Astrocyte (in vitro differentiated cells and primary cell): ENCODE measurements around the gene IQGAP2. TPM values are rescaled to one million over a fixed set of nuclear protein-coding genes. Genes with fewer than 3 reads are reported as not detected.

Source experiments
- DNase-seq: peaks from one replicate; pipeline ENCODE4 v3.0.0-alpha.2; 2010; ENCODE audit warnings: low read depth
- FAIRE-seq: peaks from 2 replicates; lab custom pipeline; 2011; peaks lifted over from hg19 to GRCh38; lab: Jason Lieb, UNC
- H2AFZ ChIP-seq: 2 replicates; pipeline ENCODE4 v1.6.0; 2012; ENCODE audit warnings: low read depth, low read length, inconsistent platforms
- H3K27ac ChIP-seq: 2 replicates; pipeline ENCODE4 v1.5.1; 2011; ENCODE audit warnings: low read depth, low read length, inconsistent platforms
- H3K27me3 ChIP-seq: 2 replicates; pipeline ENCODE4 v1.6.0; 2011; ENCODE audit warnings: low read length, inconsistent platforms; ENCODE audit not compliant: insufficient read depth
- H3K36me3 ChIP-seq: 2 replicates; pipeline ENCODE4 v1.5.1; 2011; ENCODE audit warnings: low read length, inconsistent platforms; ENCODE audit not compliant: insufficient read depth
- H3K4me1 ChIP-seq: 2 replicates; pipeline ENCODE4 v1.5.1; 2011; ENCODE audit warnings: low read length, inconsistent platforms; ENCODE audit not compliant: insufficient read depth
- H3K4me2 ChIP-seq: 2 replicates; pipeline ENCODE4 v1.6.0; 2012; ENCODE audit warnings: low read length, inconsistent platforms
- H3K4me3 ChIP-seq: 2 replicates; pipeline ENCODE4 v1.5.1; 2011; ENCODE audit warnings: low read depth, mild to moderate bottlenecking, low read length, inconsistent platforms; ENCODE audit not compliant: insufficient read depth
- H3K79me2 ChIP-seq: 2 replicates; pipeline ENCODE4 v1.6.0; 2012; ENCODE audit warnings: mild to moderate bottlenecking, low read length, inconsistent platforms; ENCODE audit not compliant: insufficient read depth
- H3K9ac ChIP-seq: 2 replicates; pipeline ENCODE4 v1.6.0; 2012; ENCODE audit warnings: mild to moderate bottlenecking, low read length, inconsistent platforms
- H3K9me3 ChIP-seq: 2 replicates; pipeline ENCODE4 v1.5.1; 2012; ENCODE audit warnings: low read depth, mild to moderate bottlenecking, low read length, inconsistent platforms; ENCODE audit not compliant: insufficient read depth
- H4K20me1 ChIP-seq: 2 replicates; pipeline ENCODE4 v1.6.0; 2012; ENCODE audit warnings: low read length, inconsistent platforms; ENCODE audit not compliant: insufficient read depth
- H3K27ac Mint-ChIP-seq: one replicate; pipeline ENCODE4 v1.8.0; 2021; ENCODE audit warnings: mild to moderate bottlenecking, mixed read lengths; ENCODE audit not compliant: unreplicated experiment
- H3K27me3 Mint-ChIP-seq: one replicate; pipeline ENCODE4 v1.8.0; 2021; ENCODE audit warnings: low read depth, mixed read lengths; ENCODE audit not compliant: unreplicated experiment
- H3K36me3 Mint-ChIP-seq: one replicate; pipeline ENCODE4 v1.8.0; 2021; ENCODE audit warnings: low read depth, mixed read lengths; ENCODE audit not compliant: unreplicated experiment
- H3K4me1 Mint-ChIP-seq: one replicate; pipeline ENCODE4 v1.8.0; 2021; ENCODE audit warnings: low read depth, mixed read lengths; ENCODE audit not compliant: unreplicated experiment
- H3K4me3 Mint-ChIP-seq: one replicate; pipeline ENCODE4 v1.8.0; 2021; ENCODE audit warnings: mild to moderate bottlenecking, moderate library complexity, mixed read lengths; ENCODE audit not compliant: unreplicated experiment
- H3K9me3 Mint-ChIP-seq: one replicate; pipeline ENCODE4 v1.8.0; 2021; ENCODE audit warnings: mild to moderate bottlenecking, mixed read lengths; ENCODE audit not compliant: unreplicated experiment
- EZH2 ChIP-seq: IDR thresholded peaks from 2 replicates; pipeline ENCODE4 v1.6.1; 2012; ENCODE audit warnings: mild to moderate bottlenecking, low read length, inconsistent platforms; ENCODE audit not compliant: insufficient read depth
- total RNA-seq: library from RNA; stranded (reverse); gene quantifications from 2 replicates; pipeline ENCODE4 v1.2.1, GENCODE V29; 2021
- TF ChIP-seq, protein P1 (sequence below): IDR thresholded peaks from 2 replicates; pipeline ENCODE4 v1.5.1; 2011; ENCODE audit warnings: low read depth, mild to moderate bottlenecking, inconsistent platforms, low read length, moderate library complexity; ENCODE audit not compliant: insufficient read depth

IQGAP2 gene
- total RNA-seq, 1 donor from 2014 or later = 2.9 TPM

DNA sequence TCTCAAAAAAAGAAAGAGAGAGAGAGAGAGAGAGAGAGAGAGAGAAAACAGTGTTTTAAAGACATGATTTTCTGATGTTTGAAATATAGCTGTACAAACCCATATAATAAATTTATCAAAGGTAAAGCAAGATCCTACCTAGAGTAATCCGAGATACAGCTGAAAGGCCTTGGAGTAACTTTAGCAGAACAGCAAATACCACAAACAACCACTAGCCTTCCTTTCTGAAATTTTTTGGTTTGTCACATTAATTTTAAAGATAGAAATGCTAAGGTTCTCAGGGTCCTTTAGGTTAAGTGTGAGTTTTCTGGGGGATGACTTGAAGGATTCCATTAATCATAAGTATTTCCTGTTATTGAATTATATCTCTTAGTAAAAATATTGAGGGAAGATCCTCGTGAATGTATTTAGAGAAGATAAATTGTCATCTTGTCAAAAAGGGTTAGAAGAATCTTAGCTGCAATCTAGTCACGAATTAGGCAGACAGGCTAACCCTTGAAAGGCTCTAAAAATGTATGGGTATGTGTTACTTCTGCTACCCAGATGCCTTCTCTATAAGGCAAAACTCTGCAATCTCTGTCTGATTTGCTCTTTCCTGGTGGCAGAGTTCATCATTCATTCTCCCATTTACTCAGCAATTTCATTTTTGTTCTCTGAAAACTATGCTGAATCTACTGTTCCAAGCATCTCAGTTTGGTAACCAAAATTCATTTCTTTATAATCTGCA, 192.8 kb downstream of the IQGAP2 start:
- peaks cover 5% of the 10 kb centered on the region for H3K27me3 Mint-ChIP-seq
- no peaks in the 10 kb centered on the region for H3K36me3 ChIP-seq
- TF ChIP-seq EZH2 = no peak
- TF ChIP-seq, protein P1, sequence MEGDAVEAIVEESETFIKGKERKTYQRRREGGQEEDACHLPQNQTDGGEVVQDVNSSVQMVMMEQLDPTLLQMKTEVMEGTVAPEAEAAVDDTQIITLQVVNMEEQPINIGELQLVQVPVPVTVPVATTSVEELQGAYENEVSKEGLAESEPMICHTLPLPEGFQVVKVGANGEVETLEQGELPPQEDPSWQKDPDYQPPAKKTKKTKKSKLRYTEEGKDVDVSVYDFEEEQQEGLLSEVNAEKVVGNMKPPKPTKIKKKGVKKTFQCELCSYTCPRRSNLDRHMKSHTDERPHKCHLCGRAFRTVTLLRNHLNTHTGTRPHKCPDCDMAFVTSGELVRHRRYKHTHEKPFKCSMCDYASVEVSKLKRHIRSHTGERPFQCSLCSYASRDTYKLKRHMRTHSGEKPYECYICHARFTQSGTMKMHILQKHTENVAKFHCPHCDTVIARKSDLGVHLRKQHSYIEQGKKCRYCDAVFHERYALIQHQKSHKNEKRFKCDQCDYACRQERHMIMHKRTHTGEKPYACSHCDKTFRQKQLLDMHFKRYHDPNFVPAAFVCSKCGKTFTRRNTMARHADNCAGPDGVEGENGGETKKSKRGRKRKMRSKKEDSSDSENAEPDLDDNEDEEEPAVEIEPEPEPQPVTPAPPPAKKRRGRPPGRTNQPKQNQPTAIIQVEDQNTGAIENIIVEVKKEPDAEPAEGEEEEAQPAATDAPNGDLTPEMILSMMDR = no peak
- no peak overlapping the region for H2AFZ ChIP-seq
- no peak overlapping the region for H3K27ac Mint-ChIP-seq
- no peak overlapping the region for H3K4me2 ChIP-seq
- no peak for DNase-seq
- H4K20me1 ChIP-seq = no peaks in the 10 kb centered on the region
- H3K9me3 Mint-ChIP-seq = peaks cover 3% of the 10 kb centered on the region
- H3K4me1 ChIP-seq = no peaks in the 10 kb centered on the region
- H3K9me3 ChIP-seq = no peaks in the 10 kb centered on the region
- no peaks in the 10 kb centered on the region for H3K27me3 ChIP-seq
- no peaks in the 10 kb centered on the region for H3K36me3 Mint-ChIP-seq
- H3K4me1 Mint-ChIP-seq = no peaks in the 10 kb centered on the region
- no peak overlapping the region for H3K27ac ChIP-seq
- H3K79me2 ChIP-seq = no peaks in the 10 kb centered on the region
- no peak for FAIRE-seq
- no peak overlapping the region for H3K9ac ChIP-seq
- H3K4me3 ChIP-seq = no peak overlapping the region
- no peak overlapping the region for H3K4me3 Mint-ChIP-seq

DNA sequence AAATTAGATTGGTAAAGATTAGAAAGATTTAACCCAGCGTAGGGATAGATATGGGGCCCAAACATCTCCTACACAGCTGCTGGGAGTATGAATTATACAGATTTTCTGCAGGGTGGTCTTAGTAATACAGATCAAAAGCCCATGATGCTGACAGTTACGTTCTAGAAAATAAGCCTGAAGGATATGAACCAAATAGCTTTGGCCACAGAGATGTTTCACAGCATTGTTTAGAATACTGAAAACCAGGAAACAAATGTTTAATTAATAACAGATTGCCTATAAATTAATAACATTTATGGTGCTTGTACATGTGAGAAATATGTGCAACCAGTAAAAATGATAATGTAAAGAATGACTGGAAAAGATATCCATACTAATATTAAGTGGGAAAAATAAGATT, 195.4 kb downstream of the IQGAP2 start:
- FAIRE-seq = no peak
- Mint-ChIP-seq H3K9me3 (peaks cover 3% of the 10 kb centered on the region), H3K27ac (no peak overlapping the region), H3K4me3 (no peak overlapping the region), H3K4me1 (peaks cover 11% of the 10 kb centered on the region), H3K36me3 (no peaks in the 10 kb centered on the region), H3K27me3 (no peaks in the 10 kb centered on the region)
- no peak for DNase-seq
- Histone ChIP-seq H3K4me2 (no peak overlapping the region), H3K9ac (no peak overlapping the region), H3K27ac (no peak overlapping the region), H4K20me1 (no peaks in the 10 kb centered on the region), H3K36me3 (no peaks in the 10 kb centered on the region), H3K27me3 (no peaks in the 10 kb centered on the region), H3K4me1 (no peaks in the 10 kb centered on the region), H3K9me3 (no peaks in the 10 kb centered on the region), H2AFZ (no peak overlapping the region), H3K4me3 (no peak overlapping the region), H3K79me2 (no peaks in the 10 kb centered on the region)
- no peak for TF ChIP-seq EZH2
- TF ChIP-seq, protein P1 = no peak

DNA sequence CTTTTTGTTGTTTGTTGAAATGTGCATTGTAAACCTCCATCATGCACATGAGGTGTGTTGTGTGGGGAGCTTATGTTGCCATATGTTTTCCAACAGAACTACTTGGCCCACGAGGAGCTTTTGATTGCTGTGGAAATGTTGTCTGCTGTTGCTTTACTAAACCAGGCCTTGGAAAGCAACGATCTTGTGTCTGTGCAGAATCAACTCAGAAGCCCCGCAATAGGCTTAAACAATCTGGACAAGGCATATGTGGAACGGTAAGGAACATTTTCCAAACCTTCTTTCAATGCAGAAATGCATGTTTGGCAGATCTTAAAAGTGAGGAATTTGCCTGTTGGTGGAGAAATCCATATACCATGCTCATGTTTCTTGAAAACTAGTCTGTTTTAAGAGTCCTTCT, 197.6 kb downstream of the IQGAP2 start:
- Histone ChIP-seq H3K79me2 (no peaks in the 10 kb centered on the region), H3K4me1 (peaks cover 7% of the 10 kb centered on the region), H3K4me3 (no peak overlapping the region), H3K4me2 (no peak overlapping the region), H3K9ac (no peak overlapping the region), H3K36me3 (no peaks in the 10 kb centered on the region), H4K20me1 (no peaks in the 10 kb centered on the region), H3K27me3 (no peaks in the 10 kb centered on the region), H3K9me3 (no peaks in the 10 kb centered on the region), H3K27ac (no peak overlapping the region), H2AFZ (no peak overlapping the region)
- FAIRE-seq (no peak), DNase-seq (no peak)
- no peak for TF ChIP-seq EZH2
- TF ChIP-seq, protein P1 = no peak
- H3K9me3 Mint-ChIP-seq = peaks cover 3% of the 10 kb centered on the region
- H3K27ac Mint-ChIP-seq = no peak overlapping the region
- H3K27me3 Mint-ChIP-seq = no peaks in the 10 kb centered on the region
- peaks cover 21% of the 10 kb centered on the region for H3K4me1 Mint-ChIP-seq
- no peaks in the 10 kb centered on the region for H3K36me3 Mint-ChIP-seq
- no peak overlapping the region for H3K4me3 Mint-ChIP-seq
